NCI-H69 (cell line): ENCODE results near the gene KERA.
"Not testable (repeated sequence)": the region's sequence is repeated elsewhere in the genome, so short reads cannot be mapped to it uniquely, and the experiment has no call there.

Experiments used
- DNase-seq: peaks from one replicate; lab custom pipeline; 2025; lab: John Stamatoyannopoulos, UW

KERA gene

DNA sequence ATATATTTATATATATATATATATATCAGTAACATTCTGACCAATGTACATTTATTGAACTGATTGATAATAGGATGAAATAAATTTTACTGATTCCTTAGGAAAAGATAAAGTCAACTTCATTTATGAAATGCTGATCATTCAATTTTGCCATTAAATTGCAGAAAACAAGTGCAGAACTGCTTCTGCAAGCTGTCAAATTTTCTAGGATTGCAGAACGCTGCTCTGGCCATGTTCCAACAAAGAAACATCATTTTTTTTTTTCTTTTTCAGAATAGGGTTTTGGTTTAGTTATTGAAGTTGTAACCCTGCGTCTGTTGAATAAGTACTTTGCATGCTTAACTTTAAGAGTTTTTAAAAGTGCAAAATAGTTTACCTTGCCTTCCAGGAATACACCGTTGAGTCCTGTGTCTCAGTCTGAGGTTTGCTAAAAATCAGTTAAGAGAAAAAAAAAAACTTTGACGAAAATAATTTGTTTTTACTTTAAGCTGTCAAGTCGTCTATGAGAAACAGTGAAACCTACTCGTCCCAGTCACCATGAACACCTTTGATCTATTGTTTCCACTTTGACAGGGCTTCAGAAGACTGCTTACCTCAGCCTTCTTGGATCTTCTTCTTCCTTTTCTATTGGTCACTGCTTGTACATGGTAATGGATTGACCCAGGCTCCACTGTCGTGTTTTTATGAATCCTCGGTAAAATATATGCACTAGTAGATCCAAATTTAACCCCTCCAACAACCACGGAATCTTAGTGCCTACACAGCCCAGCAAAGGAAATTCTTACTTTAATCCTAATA lies at the start of gene KERA:
TSS of gene KERA (minus strand) at position 657 of the 798 bp plus-strand sequence. CDS start 1,743 bp downstream, outside the sequence.
- no peak for DNase-seq

DNA sequence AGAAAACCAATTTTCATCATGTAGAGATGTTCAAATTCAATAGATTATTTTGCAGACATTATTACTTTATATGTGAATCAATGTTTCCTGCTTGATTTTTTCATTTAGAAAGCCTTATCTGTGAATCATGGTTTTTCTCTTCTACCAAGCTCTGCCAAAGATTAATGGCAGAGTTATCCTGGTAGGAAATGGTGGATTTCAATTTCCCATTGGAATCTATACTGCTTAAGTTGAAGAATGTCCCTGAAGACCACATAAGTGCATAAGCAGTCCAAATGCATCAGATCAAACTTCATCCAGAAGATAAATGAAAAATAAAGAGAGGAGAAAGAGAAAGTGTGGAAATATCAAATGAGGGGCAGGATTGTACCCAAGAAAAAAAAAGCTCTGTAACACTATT lies 48.5 kb upstream of the KERA start:
- no peak for DNase-seq

DNA sequence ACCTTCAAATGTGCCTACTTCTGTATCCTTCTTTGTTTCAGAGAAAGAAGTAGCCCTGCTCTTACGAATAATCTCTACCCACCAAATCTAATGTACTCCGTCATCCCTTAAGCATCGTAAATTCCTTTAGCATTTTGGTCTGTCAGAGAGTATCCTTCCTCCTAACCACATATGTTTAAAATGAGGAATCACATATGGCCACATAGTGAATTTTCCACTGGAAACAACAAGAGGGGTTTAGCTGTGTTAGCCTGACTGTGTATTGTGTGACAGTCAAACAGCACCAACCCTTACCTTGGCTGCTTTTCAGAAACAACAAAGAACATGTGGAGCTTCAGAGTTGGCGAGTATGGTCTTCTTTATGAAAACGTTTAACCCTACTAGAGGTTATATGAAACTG lies 48.0 kb upstream of the KERA start:
- no peak for DNase-seq

DNA sequence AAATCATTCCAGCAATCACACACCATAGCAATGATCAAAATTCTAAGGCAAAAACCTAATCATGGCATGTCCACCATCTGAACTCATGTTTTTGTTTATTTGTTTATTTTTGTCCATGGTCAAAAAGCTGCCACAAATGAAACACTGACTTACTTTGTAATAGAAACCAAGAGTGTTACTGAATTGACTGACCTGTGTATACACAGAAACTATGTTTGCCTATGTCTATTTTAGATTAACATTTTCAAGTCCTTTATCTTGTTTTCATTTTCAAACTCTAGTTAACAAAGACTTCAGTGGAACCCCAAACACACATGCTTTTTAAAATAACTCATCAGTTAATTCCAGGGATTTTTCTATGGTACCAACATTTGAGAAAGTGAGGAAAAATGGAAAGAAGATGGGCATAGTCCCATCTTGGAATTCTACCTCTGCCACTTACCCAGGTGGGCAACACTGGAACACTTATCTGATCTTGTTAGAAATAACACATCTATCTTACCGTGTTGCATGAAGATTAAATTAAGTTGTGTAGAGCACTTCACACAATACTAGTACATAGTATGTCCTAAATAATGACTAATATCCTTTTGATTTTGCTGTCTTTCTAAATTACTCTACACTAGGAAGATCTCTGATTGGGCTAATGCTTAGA lies 47.1 kb upstream of the KERA start:
- DNase-seq = no peak

- DNase-seq = no peak
Observed at GRCh38 chr12:91103624-91104023, 45.8 kb upstream of the KERA start.

DNA sequence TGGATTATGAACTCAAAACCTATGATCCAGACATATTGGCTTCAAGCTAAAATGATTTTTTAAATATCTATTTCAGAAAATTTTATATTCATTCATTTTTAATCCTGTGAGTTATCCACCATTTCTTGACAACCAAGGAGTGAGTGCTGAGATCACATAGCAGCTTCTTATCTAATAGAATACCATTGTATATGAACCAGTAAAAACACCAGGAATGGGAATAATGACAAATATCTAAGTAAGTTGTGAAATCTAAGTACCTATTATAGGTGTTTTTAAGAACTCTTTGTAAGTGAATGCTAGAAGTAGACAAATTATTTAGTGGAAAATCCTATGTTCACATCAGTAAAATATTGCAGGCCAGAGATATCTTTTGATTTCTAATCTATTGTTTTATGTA lies 45.3 kb upstream of the KERA start:
- no peak for DNase-seq

DNA sequence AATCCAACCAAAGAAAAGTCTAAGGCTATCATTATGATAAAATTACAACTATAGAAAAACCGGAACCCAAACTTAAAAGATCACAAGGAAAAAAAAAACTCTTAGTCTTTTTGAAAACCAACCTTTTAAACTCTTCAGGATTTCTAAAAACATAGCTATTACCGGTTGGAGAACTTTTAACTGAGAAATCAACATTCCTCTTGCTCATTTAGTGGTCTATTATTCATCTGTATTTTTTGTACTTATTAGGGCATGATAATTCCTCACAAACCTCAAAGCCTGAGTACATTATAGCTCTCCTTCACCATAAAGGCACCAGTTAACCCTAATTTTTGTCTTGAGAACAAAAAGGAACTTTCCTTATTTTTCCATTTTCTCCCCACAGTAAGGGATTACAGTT lies 43.1 kb upstream of the KERA start:
- no peak for DNase-seq

DNA sequence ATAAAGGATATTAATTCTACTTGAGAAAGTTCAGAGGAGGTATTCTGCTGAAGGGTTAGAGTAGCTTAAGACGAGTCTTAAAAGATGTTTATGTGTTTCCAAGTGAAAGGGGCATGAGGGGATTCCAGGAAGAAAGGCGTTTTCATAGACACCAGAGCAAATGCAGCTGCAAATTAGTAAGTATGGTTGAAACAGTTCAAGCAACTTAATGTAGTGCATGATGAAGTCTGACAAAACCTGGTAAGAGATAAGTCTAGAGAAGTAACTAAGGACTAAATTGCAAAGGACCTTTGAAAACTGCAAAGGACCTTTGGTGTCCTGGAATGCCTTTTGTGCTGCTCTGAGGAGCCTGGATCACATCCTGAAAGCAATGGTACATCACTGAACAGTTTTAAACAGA lies 42.0 kb upstream of the KERA start:
- no peak for DNase-seq

DNA sequence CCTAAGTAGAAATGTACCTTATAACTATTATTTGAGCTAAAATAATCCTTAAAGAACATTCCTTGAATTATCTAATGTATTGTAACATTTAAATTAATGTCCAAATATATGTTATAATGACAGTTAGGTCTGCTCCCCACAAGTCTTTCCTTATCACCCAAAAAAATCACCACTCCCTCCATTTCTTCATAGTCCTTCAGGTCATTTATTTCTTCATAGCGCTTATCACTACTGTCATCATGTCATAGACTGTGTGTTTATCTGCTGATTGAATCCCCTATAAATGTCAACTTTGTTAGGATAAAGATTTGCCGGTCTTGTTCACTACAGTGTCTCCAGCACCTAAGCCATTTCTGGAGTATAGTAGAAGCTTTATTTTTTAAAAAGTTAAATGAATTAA lies 41.5 kb upstream of the KERA start:
- DNase-seq = no peak

DNA sequence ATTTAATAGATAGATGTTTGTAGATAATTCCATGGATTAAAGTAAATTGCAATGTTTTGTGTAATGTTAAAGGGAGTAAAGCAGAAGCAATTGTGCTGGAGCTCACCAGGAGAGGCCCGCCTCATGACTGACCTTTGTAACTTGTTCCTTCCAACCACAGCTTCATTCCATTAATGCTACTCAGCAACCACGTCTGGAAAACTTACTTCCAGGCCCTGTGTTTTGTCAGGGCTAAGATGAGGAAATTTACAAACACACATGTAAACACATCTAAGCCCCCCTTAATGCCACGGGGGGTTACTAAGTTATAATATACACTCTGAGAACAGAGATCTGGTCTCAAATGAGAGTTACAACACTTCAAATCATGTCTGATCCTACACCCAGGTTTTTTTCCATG lies 41.1 kb upstream of the KERA start:
- no peak for DNase-seq

DNA sequence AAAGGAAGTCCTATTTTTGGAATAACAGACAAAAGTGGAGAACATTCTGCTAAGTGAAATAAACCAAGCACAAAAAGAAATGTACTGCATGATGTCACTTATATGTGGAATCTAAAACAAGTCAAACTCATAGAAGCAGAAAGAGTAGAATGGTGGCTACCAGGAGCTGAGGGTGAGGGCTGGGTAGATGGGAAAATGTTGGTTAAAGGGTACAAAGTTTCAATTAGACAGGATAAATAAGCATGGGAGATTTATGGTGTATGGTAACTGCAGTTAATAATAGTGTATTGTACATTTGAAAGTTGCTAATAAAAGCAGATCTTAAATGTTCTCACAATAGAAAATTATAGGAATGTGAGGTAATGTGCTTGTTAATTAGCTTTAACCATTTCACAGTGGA lies 40.6 kb upstream of the KERA start:
- no peak for DNase-seq

DNA sequence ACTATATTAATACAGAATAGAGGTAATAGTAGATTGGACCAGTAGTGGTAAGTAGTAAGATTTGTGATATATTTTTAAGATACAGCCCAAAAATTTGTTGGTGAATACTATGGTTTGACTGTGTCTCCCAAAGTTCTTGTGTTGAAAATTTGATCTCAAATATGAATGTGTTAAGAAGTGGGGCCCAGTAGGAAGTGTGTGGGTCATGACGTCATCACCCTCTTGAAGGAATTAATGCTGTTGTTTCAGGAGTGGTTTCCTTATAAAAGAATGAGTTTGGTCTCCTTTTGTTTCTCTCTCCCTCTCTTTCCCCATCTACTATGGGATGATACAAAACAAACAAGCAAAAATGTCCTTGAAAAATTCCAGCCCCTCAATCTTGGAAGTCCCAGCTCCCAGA lies 37.1 kb upstream of the KERA start:
- DNase-seq = no peak

- DNase-seq = peak; percentile 31
Observed at GRCh38 chr12:91094032-91094662, 36.3 kb upstream of the KERA start.

- no peak for DNase-seq
Observed at GRCh38 chr12:91093341-91093740, 35.5 kb upstream of the KERA start.

DNA sequence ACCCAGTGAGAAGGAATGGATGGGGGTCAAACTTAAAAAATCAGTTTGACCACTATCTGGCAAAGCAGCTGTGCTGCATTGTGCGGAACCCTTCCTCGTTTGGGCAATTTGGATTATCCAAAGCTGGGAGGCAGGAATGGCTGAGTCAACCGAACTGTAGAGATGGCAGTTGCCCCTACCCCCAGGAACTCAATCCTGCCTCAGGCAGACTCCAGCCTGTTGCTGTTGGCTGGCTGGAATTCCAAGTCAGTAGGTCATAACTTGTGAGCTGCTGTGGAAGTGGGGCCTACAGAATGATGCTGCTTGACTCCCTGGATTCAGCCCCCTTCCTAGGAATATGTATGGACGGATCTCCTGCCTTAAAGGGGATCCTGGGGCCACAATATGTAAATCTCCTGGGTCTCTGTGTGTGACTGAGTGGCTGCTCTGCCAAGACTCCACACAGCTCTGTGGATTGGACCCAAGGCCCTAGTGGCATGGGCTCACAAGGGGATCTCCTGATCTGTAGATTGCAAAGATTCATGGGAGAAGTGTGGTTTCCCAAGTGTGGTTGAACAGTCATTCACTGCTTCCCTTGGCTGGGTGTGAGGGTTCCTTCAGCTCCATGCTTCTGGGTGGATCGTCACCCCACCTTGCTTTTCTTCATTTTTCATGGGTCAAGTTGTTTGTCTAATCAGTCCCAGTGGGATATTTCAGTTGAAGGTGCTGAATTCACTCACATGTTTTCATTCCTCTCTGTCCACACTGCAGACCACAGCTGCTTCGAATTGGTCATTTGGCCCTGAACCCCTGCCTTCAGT lies 34.3 kb upstream of the KERA start:
- DNase-seq = no peak

DNA sequence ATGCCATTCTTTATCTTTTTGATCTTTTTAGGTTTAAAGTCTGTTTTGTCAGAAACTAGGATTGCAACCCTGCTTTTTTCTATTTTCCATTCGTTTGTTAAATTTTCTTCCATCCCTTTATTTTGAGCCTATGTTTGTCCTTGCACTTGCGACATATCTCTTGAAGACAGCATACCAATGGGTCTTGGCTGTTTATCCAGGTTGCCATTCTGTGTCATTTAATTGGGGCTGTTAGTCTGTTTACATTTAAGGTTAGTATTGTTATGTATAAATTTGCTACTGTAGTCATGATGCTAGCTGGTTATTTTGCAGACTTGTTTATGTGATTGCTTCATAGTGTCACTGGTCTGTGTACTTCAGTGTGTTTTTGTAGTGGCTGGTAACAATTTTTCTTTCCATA lies 32.1 kb upstream of the KERA start:
- DNase-seq = not testable (repeated sequence)

DNA sequence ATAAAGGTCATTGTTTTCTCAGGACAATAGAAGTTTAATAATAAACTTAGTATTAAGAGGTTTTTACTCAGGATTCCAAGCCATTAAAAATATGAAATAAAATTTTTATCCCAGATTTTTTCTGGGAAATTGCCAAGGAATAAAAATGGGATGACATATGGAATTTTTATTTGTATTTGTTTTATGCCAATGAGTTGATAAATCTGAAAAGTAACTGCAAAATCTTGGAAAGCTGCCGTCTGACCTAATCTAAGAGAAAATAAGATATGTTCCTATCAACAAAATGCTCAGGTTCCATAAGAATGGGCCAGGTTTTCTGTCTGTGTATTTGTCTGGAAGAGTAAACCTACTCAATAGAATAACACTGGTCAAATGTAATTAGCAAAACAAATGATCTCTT lies 22.2 kb upstream of the KERA start:
- no peak for DNase-seq

DNA sequence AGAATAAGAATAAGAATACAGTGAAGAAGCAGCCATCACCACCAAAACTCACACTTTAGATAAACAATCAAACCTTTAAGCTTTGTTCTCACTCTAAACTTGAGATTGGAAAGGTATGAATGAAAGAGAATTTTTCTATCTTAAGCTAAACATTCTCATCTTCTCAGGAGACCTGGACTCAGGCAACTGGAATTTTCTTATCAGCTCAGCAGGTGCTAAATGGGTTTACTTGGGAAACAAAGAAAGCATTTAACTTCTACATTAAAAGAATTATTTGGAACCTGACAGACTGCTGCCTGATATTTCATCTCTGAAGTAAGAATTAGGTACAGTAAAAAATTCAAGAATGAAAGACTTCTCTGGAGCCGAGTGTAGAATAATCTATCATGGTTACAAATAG lies 20.7 kb upstream of the KERA start:
- no peak for DNase-seq

DNA sequence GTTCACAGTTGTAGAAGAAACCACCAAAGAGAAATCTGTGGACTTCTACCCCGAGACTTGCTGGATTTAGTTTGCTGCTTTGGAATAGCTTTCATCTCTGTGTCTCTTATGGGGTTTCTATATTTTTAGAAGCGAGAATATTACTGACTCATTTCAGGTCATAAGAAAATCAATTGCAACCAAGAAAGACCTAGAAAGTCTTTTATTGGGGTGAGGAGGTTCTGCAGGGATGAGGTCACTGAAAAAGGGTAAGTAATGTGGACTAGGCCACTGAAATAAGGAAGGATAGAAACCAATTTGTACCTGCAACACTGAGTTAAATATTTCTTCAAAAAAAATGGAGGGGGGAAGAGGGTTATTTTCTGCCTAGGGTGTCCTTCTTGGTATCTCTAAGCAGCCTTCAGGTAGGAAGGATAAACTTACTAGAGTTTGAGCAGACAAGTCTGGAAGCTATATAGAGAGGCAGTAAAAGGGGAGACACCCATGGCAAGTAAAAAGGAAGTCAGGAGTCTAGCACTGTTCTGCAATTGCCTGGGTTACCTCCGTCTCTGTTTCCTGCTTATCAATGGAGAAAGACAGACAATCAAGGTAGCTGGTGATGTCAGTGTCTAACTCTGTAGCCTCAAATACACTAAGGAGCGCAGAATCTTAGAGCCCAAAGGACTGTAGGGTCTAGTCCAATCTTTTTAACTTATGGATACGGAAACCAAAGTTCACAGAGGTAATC lies 19.6 kb upstream of the KERA start:
- DNase-seq = no peak

DNA sequence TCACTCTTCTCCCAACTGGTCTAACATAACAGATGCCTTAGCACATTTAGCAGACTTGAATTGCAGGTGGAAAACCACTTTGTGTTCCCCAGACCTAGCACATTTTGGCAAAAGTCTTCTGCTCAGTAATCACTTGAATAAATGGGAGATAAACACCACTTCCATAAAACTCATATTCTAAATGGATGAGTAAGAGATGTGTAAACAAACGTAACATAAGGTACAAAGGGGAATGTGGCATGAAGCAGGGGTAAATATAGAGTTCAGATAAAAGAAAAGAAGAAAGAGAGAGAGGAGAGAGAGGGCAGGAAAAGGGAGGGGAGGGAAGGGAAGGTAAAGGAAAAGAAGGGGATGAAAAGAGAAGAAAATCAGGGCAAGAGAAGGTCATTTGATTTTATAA lies 17.0 kb upstream of the KERA start:
- peak; percentile 89 for DNase-seq

DNA sequence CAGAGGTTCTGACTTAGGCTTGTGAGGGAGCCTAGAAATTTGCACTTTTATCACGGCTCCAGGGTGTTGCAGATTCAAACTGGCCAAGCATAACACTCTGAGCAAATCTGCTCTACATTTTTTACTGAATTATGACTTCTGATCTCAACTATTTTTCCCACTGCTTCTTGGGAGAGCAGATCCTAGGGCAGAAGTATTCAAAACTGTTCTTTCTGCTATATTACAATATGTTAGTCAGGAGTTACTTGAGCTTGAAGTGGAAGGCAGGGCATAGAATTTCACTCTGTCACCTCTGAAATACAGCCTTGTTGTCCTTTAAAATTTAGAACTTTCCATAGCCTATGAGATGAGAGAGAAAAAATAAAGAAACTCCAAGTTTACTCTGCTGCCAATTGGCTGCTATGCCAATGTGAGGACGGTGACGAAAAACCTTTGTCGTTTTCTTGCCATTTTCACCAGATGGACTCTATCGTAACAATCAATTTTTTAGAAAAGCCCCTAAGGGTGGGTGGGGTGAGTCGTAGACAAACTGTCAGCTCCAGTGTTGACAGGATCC lies 16.4 kb upstream of the KERA start:
- DNase-seq = peak; percentile 66
